HG02798 (cell line): Measurements from ENCODE around the gene AK1.

ENCODE experiments used
- ATAC-seq: cut with Tn5 transposase; IDR thresholded peaks from one replicate; pipeline ENCODE4 v1.9.1; 2021; ENCODE audit warnings: mild to moderate bottlenecking; ENCODE audit not compliant: unreplicated experiment, poor library complexity

The AK1 gene

GRCh38 chr9:127910613-127911205 is 33.2 kb upstream of the AK1 start:
- no peak for ATAC-seq

DNA sequence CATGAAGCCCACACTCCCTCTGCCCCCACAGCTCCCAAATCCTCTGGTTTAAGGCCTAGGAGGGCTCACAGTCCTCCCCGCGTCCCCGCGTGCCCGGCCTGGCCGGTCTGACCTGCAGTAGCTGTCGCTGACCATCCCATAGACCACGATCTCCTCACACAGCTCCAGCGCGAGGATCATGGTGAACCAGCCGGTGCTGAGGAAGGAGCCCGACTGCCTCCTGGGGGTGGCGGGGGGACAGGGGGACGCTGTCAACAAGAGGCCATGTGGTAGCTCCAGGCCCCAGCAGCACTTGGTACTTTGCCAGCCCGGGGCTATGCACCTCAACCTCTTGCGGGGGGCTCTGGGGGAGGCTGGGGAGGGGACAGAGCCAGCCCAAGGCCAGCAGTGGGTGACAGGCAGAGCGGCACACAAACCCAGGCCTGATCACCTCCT is 32.4 kb upstream of the AK1 start:
- no peak for ATAC-seq

- ATAC-seq: no peak
Observed at GRCh38 chr9:127908660-127908926, 31.1 kb upstream of the AK1 start.

DNA sequence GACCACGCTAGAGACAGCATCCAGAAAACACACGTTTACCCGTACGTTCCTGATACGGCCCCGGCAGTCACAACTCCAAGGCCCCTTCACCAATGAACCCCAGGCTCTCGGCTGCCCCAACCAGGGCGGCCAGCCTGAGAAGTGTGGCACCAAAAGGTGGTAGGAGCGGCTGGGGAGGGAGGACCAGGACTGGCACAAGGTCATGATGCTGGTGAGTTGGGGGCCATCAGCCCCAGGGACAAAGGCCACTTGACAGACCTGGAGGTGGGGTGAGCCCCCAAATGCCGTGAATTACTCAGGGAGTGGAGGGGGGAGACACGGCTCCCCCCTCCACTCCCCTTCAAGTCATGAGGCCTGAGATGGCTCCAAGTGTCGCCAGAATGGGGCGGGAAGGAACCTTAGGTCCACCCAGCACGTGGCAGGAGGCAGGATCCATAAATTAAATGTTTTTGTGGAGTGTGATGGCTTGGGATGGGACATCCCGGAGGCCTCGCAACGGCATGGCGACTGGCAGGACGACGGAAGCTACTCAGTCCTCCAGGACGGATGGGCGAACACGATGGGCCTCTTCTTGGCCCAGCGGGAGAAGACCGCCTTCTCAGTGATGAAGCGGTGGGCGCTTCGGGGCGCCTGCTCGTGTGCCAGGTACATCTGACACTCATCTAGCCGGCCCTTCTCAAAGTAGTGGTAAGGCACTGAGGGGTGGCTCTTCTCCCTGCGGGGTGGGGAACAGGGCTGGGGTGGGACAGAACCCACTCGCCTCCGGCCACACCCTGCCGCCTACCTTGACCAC is 30.6 kb upstream of the AK1 start:
- no peak for ATAC-seq

DNA sequence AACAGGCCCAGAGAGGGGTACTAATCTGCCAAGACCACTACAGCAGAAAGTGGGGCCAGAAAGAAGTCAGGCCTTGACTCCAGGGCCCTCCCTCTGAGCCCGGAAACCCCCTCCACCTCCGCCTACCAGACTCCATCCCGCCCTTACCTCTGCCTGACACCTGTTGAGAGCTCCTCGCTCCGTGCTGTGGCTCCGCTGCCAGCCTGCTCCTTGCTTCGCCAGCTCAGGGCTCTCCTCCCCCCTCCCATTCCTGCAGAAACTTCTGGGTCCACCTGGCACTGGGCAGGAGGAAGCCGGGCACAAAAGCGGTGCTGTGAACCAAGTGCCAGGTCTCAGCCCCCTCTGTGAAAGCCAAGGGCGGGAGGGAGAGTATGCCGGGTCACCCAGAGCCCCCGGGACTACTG is 28.3 kb upstream of the AK1 start:
- peak; percentile 32 for ATAC-seq

- no peak for ATAC-seq
Observed at GRCh38 chr9:127905004-127905728, 27.7 kb upstream of the AK1 start.

- ATAC-seq: no peak
Observed at GRCh38 chr9:127904561-127905003, 27.1 kb upstream of the AK1 start.

- peak; percentile 20 for ATAC-seq
Observed at GRCh38 chr9:127903557-127904475, 26.3 kb upstream of the AK1 start.

GRCh38 chr9:127899128-127899943 is 21.9 kb upstream of the AK1 start, which contains the start of gene ST6GALNAC6:
Gene ST6GALNAC6 (minus strand): TSS chr9:127899603. CDS start chr9:127897981, 1,622 bp downstream.
- ATAC-seq: peak; percentile 79

DNA sequence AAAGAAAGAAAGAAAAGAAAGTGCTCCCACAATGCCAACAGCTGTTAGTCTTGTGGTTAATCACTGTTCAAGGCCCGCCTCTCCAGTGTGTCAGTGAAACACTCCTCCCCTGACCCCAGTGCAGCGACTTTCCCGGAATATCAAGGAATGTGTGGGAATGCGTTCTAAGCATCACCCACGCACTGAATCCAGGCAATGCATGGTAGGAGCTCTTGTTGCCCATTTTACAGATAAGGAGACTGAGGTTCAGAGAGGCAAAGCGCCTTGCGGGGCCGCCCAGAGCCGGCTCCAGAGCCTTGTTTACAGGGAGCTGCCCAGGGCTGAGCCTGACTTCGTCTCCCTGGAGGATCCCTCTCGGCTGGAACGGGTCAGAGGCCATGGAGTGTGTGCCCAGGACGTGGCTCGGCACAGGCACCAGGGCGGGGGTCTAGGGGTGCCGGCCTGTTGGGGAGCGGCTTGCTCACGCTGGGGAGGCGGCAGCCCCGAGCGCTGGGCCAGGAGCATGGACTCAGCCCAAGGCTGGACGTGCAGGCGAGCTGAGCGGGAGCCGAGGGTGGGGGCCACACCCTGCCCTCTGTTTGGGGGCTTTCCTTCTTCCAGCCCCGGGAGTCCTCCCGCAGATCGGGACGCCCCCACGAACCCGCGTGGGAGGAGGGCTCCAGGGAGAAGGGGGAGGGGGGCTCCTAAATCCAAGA is 21.1 kb upstream of the AK1 start:
- peak; percentile 17 for ATAC-seq

DNA sequence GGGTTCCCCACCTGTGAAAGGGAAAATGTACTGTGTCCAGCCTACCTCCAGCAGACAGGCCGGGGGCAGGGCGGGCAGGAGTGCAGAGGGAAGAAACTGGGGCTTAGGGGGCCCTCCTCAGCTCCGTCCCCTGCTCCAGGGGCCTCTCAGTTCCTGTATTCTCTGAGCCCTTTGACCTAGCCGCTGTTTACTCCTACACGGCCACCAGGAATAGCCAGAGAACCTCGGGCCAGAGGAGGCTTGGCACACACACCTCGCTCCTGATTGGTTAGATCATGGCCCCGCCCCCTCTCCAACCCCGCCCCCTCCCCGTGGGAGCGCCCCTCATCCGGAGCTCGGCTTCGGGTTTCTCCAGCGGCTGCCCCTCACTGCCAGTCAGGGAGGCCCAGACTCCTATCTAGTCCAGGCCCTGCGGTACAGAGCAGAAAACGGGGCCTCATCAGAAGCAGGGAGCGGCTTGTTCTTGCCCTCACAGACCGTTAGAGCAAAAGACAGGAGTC is 19.8 kb upstream of the AK1 start:
- no peak for ATAC-seq

DNA sequence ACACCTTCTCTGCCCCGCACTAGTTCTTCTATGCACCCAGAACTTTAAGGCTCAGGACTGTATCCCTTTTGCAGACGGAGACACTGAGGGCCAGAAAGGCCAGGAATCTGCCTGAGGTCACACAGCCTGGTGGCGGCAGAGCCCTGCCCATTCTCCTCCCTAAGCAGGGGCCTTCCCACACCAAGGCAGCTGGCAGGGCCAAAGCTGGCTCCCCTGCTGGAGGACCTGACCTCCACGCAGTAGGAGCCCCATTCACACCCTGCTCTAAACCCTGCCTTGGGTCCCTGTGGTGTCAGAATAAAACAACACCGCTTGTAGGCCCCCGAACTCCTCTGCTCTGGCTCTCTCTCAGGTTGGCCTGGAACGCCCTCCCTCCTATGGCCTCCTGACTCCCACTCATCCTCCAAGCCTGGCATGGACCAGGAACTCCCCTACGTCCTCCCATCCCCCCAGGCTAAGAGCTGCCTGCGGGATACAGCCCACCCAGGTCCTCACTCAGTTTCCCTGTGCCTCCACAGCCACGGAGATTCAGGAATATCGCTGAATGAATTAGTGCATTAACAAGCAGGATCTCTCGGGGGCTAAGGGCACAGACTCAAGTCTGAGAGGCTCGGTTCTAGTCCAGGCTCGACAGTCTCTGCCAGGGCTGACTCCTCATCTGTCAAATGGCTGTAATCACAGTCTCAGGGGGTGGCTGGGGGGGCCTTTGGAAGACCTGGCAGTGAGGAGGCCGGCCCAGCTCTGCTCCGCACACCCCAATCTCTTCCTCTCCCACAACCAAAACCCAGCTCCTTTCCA is 19.1 kb upstream of the AK1 start:
- ATAC-seq: no peak

- ATAC-seq: no peak
Observed at GRCh38 chr9:127895811-127896210, 18.3 kb upstream of the AK1 start.

DNA sequence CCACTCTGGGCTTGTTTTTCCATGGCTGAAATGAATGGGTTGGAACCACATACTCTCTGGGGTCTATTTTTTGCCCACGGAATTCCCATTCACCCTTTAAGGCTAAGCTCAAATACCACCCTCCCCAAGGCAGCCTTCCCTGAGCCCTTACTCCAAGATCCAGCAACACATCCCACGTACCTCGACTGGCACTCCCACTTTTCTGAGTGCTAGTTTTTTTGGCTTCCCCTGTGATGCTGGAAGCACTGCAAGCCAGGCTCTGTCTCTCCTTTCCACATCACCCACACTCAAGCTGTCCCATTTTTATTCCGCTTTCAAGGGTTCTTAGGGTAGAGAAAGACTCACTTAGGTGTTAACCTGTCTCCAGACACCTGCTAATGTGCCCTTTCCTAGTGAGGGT is 15.9 kb upstream of the AK1 start:
- no peak for ATAC-seq

DNA sequence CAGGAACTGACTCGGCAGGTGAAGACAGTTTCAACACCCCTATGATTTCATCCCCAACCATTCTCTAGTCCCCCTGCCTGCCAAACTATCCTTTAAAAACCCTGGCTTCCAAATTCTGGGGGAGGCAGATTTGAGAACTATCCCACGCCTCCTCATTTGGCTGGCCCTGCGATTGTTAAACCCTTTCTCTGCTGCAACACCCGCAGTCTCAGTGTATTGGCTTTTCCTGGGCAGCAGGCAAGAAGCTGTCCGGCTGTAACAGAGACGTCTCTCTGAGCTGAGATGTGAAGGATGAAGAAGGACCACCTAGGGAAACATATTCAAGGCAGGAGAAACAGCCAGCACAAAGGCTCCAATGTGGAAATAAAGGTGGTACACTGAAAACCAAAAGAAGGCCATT is 15.4 kb upstream of the AK1 start:
- no peak for ATAC-seq

- no peak for ATAC-seq
Observed at GRCh38 chr9:127890053-127890452, 12.6 kb upstream of the AK1 start.

DNA sequence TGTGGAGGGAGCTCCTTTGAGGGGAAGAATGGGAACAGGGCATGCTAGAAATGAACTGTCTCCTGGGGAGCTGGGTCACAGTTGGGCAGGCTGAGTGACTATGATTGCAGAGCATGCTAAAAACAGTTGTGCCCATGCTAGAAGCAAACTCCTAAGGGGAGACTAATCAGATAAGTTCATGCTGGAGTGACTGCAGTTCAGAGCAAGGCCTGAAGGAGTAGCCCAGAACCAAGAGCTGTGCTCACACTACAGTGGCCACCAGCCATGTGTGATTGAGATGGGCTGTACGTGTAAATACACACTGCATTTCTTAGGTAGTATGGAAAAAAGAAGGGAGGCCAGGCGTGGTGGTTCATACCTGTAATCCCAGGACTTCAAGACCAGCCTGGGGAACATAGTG is 10.3 kb upstream of the AK1 start:
- no peak for ATAC-seq

DNA sequence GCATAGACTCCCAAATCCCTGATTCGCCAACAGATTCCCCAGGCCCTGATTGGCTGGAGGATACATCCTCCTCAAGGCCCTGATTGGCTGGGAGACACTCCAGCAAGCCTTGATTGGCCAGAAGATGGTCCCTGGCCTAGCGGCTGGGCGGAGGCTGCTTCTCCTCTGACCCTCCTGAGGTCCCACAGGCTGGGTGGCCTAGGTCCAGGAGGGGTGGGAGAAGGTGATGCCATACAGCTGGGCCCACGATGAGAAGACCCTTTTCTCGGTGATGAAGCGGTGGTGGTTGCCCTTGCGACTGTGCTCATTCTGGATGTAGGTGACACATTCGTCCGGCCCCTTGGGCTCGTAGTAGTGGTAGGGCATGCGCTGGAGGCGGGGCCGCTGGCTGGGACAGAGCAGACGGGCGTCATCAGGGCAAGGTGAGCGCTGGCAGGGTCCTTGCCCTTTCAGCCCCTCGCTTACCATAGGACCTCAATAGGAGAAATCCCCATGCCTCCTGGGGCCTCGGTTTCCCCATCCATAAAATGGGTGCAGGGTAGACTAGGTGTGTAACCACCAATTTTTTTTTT is 9.0 kb upstream of the AK1 start:
- ATAC-seq: no peak
